Measurements from ENCODE around the gene TLL2. TPM values are rescaled to one million over a fixed set of nuclear protein-coding genes. Genes with fewer than 3 reads are reported as not detected.

Gene TLL2
- total and polyA plus RNA-seq, 11 donors, result 1.8 to 8.6 (median 4.6) TPM

GRCh38 chr10:96411716-96412320 is 101.9 kb downstream of the TLL2 start:
- DNase-seq (no peak), ATAC-seq (no peak)
- Histone ChIP-seq H3K36me3 (no peaks in the 10 kb centered on the region), H3K9me3 (no peaks in the 10 kb centered on the region), H3K4me1 (peaks cover 0 to 36% (median 12%) of the 10 kb centered on the region in 12 donors), H3K27me3 (peaks cover 0 to 10% (median 0%) of the 10 kb centered on the region in 9 donors), H3K27ac (peak overlapping the region in 1 of 12 donors; percentile 4), H3K4me3 (no peak overlapping the region)
- WGBS, 4 donors, result 44 to 54% (median 48%) methylated on average over 10 of the region's 10 CpGs
- intact Hi-C loops (cut with DNase I), result loop anchor here in 1 of 10 donors (10.0 kb wide), 1 partner anchor 63 kb away; no protein-coding TSS in a partner anchor
- no peak for TF ChIP-seq POLR2A (IDR thresholded peaks at IDR 0.05)
- TF ChIP-seq, protein P1, sequence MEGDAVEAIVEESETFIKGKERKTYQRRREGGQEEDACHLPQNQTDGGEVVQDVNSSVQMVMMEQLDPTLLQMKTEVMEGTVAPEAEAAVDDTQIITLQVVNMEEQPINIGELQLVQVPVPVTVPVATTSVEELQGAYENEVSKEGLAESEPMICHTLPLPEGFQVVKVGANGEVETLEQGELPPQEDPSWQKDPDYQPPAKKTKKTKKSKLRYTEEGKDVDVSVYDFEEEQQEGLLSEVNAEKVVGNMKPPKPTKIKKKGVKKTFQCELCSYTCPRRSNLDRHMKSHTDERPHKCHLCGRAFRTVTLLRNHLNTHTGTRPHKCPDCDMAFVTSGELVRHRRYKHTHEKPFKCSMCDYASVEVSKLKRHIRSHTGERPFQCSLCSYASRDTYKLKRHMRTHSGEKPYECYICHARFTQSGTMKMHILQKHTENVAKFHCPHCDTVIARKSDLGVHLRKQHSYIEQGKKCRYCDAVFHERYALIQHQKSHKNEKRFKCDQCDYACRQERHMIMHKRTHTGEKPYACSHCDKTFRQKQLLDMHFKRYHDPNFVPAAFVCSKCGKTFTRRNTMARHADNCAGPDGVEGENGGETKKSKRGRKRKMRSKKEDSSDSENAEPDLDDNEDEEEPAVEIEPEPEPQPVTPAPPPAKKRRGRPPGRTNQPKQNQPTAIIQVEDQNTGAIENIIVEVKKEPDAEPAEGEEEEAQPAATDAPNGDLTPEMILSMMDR (IDR thresholded peaks at IDR 0.05), result no peak

DNA sequence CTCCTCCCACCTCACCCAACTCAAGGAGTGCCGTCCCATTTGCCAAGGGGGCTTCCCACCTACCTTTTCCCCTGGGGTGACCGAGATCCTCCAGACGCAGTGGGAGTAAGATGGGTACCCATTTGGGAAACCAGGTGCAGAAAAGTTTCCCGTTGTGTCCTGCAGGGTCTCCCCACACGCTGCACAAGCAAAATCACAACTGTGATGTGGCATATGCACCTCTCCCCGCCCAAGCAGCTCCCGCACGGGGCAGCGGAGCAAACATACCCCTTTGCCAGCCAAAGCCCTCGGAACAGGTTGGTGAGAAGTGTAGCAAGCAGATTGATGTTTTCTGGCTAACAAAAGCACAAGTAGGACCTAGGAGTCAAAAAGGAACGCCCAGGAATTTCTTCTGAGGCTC is 103.4 kb downstream of the TLL2 start:
- peaks cover 0 to 10% (median 0%) of the 10 kb centered on the region in 9 donors for H3K27me3 ChIP-seq
- TF ChIP-seq POLR2A (IDR thresholded peaks at IDR 0.05), result no peak
- TF ChIP-seq, protein P1 (IDR thresholded peaks at IDR 0.05), result no peak
- WGBS, 4 donors, result 82 to 94% (median 91%) methylated on average over 6 to 11 of the region's 11 CpGs
- peaks cover 0 to 31% (median 10%) of the 10 kb centered on the region in 12 donors for H3K4me1 ChIP-seq
- H3K9me3 ChIP-seq, result no peaks in the 10 kb centered on the region
- ATAC-seq, result no peak
- H3K27ac ChIP-seq, result no peak overlapping the region
- H3K36me3 ChIP-seq, result no peaks in the 10 kb centered on the region
- DNase-seq, result no peak
- intact Hi-C loops (cut with DNase I), result loop anchor here in 1 of 10 donors (10.0 kb wide), 1 partner anchor 65 kb away; no protein-coding TSS in a partner anchor
- H3K4me3 ChIP-seq, result no peak overlapping the region

- H3K27me3 ChIP-seq, result peaks cover 0 to 10% (median 0%) of the 10 kb centered on the region in 9 donors
- intact Hi-C loops (cut with DNase I), result no loop called here
- DNase-seq (no peak), ATAC-seq (no peak)
- no peak overlapping the region for H3K4me3 ChIP-seq
- H3K4me1 ChIP-seq, result peaks cover 0 to 18% (median 8%) of the 10 kb centered on the region in 12 donors
- no peaks in the 10 kb centered on the region for H3K9me3 ChIP-seq
- H3K27ac ChIP-seq, result no peak overlapping the region
- 80 to 91% (median 86%) methylated on average over 1 of the region's 1 CpG for WGBS, 4 donors
- TF ChIP-seq, protein P1 (IDR thresholded peaks at IDR 0.05), result no peak
- no peak for TF ChIP-seq POLR2A (IDR thresholded peaks at IDR 0.05)
- H3K36me3 ChIP-seq, result no peaks in the 10 kb centered on the region
These were observed 105.5 kb downstream of the TLL2 start for GRCh38 chr10:96408201-96408600.

- H3K27me3 ChIP-seq, result peaks cover 0 to 10% (median 0%) of the 10 kb centered on the region in 9 donors
- WGBS, 4 donors, result 79 to 83% (median 81%) methylated on average over 15 of the region's 15 CpGs
These were observed 106.1 kb downstream of the TLL2 start for GRCh38 chr10:96407560-96408069.

More at GRCh38 chr10:96407560-96408069, 106.1 kb downstream of the TLL2 start:
- no peak overlapping the region for H3K27ac ChIP-seq
- no peak for TF ChIP-seq POLR2A (IDR thresholded peaks at IDR 0.05)
- TF ChIP-seq, protein P1 (IDR thresholded peaks at IDR 0.05), result no peak
- DNase-seq (no peak), ATAC-seq (no peak)
- peaks cover 0 to 12% (median 3%) of the 10 kb centered on the region in 12 donors for H3K4me1 ChIP-seq
- no peaks in the 10 kb centered on the region for H3K9me3 ChIP-seq
- intact Hi-C loops (cut with DNase I), result no loop called here
- H3K4me3 ChIP-seq, result no peak overlapping the region
- no peaks in the 10 kb centered on the region for H3K36me3 ChIP-seq
